Loucy (cell line): ENCODE results near the gene SFMBT2.
A peak's percentile ranks its signal among the peaks of the same experiment; 100 is the strongest.

Source experiments
- H2AFZ ChIP-seq: fragments of 200-600 bp; sonication (generic); 2 replicates; pipeline ENCODE4 v1.6.0; 2016; ENCODE audit warnings: antibody characterized with exemption, mild to moderate bottlenecking, low read length, moderate library complexity
- H3F3A ChIP-seq: fragments of 200-600 bp; 2 replicates; pipeline ENCODE4 v1.6.0; 2016; ENCODE audit warnings: antibody characterized with exemption, low read depth, mild to moderate bottlenecking
- H3K27me3 ChIP-seq: fragments of 200-600 bp; sonication (generic); 2 replicates; pipeline ENCODE4 v1.6.1; 2014; ENCODE audit warnings: low read length, mild to moderate bottlenecking; ENCODE audit not compliant: insufficient read depth, poor library complexity, severe bottlenecking
- H3K36me3 ChIP-seq: fragments of 200-600 bp; sonication (generic); 2 replicates; pipeline ENCODE4 v1.6.1; 2016; ENCODE audit warnings: low read length; ENCODE audit not compliant: insufficient read depth
- H3K4me1 ChIP-seq: fragments of 200-600 bp; sonication (generic); 2 replicates; pipeline ENCODE4 v1.5.1; 2014; ENCODE audit warnings: low read length, mild to moderate bottlenecking; ENCODE audit not compliant: insufficient read depth, poor library complexity, severe bottlenecking
- H3K4me2 ChIP-seq: fragments of 200-600 bp; sonication (generic); 2 replicates; pipeline ENCODE4 v1.6.0; 2014; ENCODE audit warnings: antibody characterized with exemption, low read length, low read depth, mild to moderate bottlenecking; ENCODE audit not compliant: poor library complexity, severe bottlenecking
- H3K4me3 ChIP-seq: fragments of 200-600 bp; sonication (generic); 2 replicates; pipeline ENCODE4 v1.5.1; 2014; ENCODE audit warnings: low read length, mild to moderate bottlenecking, mixed read lengths; ENCODE audit not compliant: poor library complexity, severe bottlenecking
- H3K79me2 ChIP-seq: fragments of 200-600 bp; sonication (generic); 2 replicates; pipeline ENCODE4 v1.6.1; 2014; ENCODE audit warnings: low read length; ENCODE audit not compliant: insufficient read depth
- H3K9ac ChIP-seq: fragments of 200-600 bp; sonication (generic); 2 replicates; pipeline ENCODE4 v1.6.0; 2014; ENCODE audit warnings: mild to moderate bottlenecking, low read depth, low read length, moderate library complexity; ENCODE audit not compliant: poor library complexity, severe bottlenecking
- H3K9me2 ChIP-seq: fragments of 200-600 bp; sonication (generic); replicated peaks from 2 replicates; pipeline ENCODE4 v1.6.1; 2016; ENCODE audit warnings: low read depth, low read length, mixed read lengths
- H3K9me3 ChIP-seq: fragments of 200-600 bp; sonication (generic); 2 replicates; pipeline ENCODE4 v1.6.1; 2014; ENCODE audit warnings: mild to moderate bottlenecking, antibody characterized with exemption, low read length, low read depth; ENCODE audit not compliant: insufficient read depth
- H4K20me1 ChIP-seq: fragments of 200-600 bp; sonication (generic); 2 replicates; pipeline ENCODE4 v1.6.0; 2014; ENCODE audit warnings: antibody characterized with exemption, low read length, mild to moderate bottlenecking; ENCODE audit not compliant: insufficient read depth, poor library complexity, severe bottlenecking
- EZH2phosphoT487 ChIP-seq: fragments of 200-600 bp; IDR thresholded peaks from 2 replicates; pipeline ENCODE4 v1.6.1; 2018; ENCODE audit warnings: antibody characterized with exemption, mild to moderate bottlenecking, moderate library complexity, borderline replicate concordance
- TF ChIP-seq, protein P1 (sequence below): fragments of 200-600 bp; sonication (generic); conservative IDR thresholded peaks from 2 replicates; pipeline ENCODE4 v1.5.1; 2014; ENCODE audit warnings: mild to moderate bottlenecking, antibody characterized with exemption, low read length

Gene SFMBT2

GRCh38 chr10:7231509-7232414 lies 179.1 kb downstream of the SFMBT2 start:
- Histone ChIP-seq H3K36me3 (peaks cover 19% of the 10 kb centered on the region; the same call in 1 of the 2 replicates), H4K20me1 (no peaks in the 10 kb centered on the region), H3K4me2 (peak overlapping the region; percentile 45), H3F3A (no peaks in the 10 kb centered on the region), H3K9me3 (0 out of 2 replicates have a peak, but pooled peaks cover 9% of the 10 kb centered on the region), H3K4me3 (peak overlapping the region; percentile 30), H3K9me2 (no peaks in the 10 kb centered on the region), H3K4me1 (peaks cover 30% of the 10 kb centered on the region), H2AFZ (no peak overlapping the region), H3K79me2 (0 out of 2 replicates have a peak, but pooled peaks cover 5% of the 10 kb centered on the region), H3K9ac (no peak overlapping the region), H3K27me3 (no peaks in the 10 kb centered on the region)
- TF ChIP-seq EZH2phosphoT487, result no peak
- TF ChIP-seq, protein P1, sequence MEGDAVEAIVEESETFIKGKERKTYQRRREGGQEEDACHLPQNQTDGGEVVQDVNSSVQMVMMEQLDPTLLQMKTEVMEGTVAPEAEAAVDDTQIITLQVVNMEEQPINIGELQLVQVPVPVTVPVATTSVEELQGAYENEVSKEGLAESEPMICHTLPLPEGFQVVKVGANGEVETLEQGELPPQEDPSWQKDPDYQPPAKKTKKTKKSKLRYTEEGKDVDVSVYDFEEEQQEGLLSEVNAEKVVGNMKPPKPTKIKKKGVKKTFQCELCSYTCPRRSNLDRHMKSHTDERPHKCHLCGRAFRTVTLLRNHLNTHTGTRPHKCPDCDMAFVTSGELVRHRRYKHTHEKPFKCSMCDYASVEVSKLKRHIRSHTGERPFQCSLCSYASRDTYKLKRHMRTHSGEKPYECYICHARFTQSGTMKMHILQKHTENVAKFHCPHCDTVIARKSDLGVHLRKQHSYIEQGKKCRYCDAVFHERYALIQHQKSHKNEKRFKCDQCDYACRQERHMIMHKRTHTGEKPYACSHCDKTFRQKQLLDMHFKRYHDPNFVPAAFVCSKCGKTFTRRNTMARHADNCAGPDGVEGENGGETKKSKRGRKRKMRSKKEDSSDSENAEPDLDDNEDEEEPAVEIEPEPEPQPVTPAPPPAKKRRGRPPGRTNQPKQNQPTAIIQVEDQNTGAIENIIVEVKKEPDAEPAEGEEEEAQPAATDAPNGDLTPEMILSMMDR, result no peak

- Histone ChIP-seq H4K20me1 (no peaks in the 10 kb centered on the region), H3K4me2 (no peak overlapping the region), H2AFZ (no peak overlapping the region), H3K4me1 (peaks cover 30% of the 10 kb centered on the region), H3K4me3 (no peak overlapping the region), H3K9me2 (no peaks in the 10 kb centered on the region), H3K36me3 (peaks cover 27% of the 10 kb centered on the region; the same call in 1 of the 2 replicates), H3K27me3 (no peaks in the 10 kb centered on the region), H3K9ac (no peak overlapping the region), H3K79me2 (0 out of 2 replicates have a peak, but pooled peaks cover 5% of the 10 kb centered on the region), H3K9me3 (0 out of 2 replicates have a peak, but pooled peaks cover 6% of the 10 kb centered on the region), H3F3A (no peaks in the 10 kb centered on the region)
- no peak for TF ChIP-seq EZH2phosphoT487
- TF ChIP-seq, protein P1, result no peak
These were observed 179.9 kb downstream of the SFMBT2 start for GRCh38 chr10:7230951-7231350.

GRCh38 chr10:7230036-7230435 lies 180.8 kb downstream of the SFMBT2 start:
- Histone ChIP-seq H3K4me3 (no peak overlapping the region), H3K79me2 (no peaks in the 10 kb centered on the region), H3K9ac (no peak overlapping the region), H3K4me1 (peaks cover 30% of the 10 kb centered on the region), H3K27me3 (no peaks in the 10 kb centered on the region), H3K9me3 (no peaks in the 10 kb centered on the region), H3K4me2 (no peak overlapping the region), H4K20me1 (no peaks in the 10 kb centered on the region), H3K36me3 (peaks cover 32% of the 10 kb centered on the region), H3F3A (no peaks in the 10 kb centered on the region), H2AFZ (no peak overlapping the region), H3K9me2 (no peaks in the 10 kb centered on the region)
- no peak for TF ChIP-seq EZH2phosphoT487
